ENCODE data around the gene KNL1. TPM values are rescaled to one million over a fixed set of nuclear protein-coding genes. Genes with fewer than 3 reads are reported as not detected.

The KNL1 gene
- polyA plus RNA-seq, 4 donors = 14.6 to 28.5 (median 20.8) TPM

GRCh38 chr15:40582726-40583246, 11.3 kb upstream of the KNL1 start:
- DNase-seq (ENCODE audit: low read depth in 4 of 4, low spot score in 2 of 4) = no peak

- no peak for DNase-seq (ENCODE audit: low read depth in 4 of 4, low spot score in 2 of 4)
Measured at GRCh38 chr15:40584191-40584590, 9.9 kb upstream of the KNL1 start.

- DNase-seq (ENCODE audit: low read depth in 4 of 4, low spot score in 2 of 4) = no peak
Measured at GRCh38 chr15:40590667-40591050, 3.4 kb upstream of the KNL1 start.

- no peak for DNase-seq (ENCODE audit: low read depth in 4 of 4, low spot score in 2 of 4)
Measured at GRCh38 chr15:40591389-40591788, 2.7 kb upstream of the KNL1 start.

GRCh38 chr15:40593165-40593564, 884 bp upstream of the KNL1 start:
- DNase-seq (ENCODE audit: low read depth in 4 of 4, low spot score in 2 of 4) = no peak

GRCh38 chr15:40594429-40594836, 384 bp downstream of the KNL1 start:
- DNase-seq (ENCODE audit: low read depth in 4 of 4, low spot score in 2 of 4) = peak in 2 of 4 donors; percentile 48 to 53

GRCh38 chr15:40595219-40595618, 1.2 kb downstream of the KNL1 start:
- no peak for DNase-seq (ENCODE audit: low read depth in 4 of 4, low spot score in 2 of 4)

- DNase-seq (ENCODE audit: low read depth in 4 of 4, low spot score in 2 of 4) = no peak
Measured at GRCh38 chr15:40595773-40596172, 1.7 kb downstream of the KNL1 start.

- DNase-seq (ENCODE audit: low read depth in 4 of 4, low spot score in 2 of 4) = no peak
Measured at GRCh38 chr15:40597024-40597423, 3.0 kb downstream of the KNL1 start.

GRCh38 chr15:40598126-40598525, 4.1 kb downstream of the KNL1 start:
- DNase-seq (ENCODE audit: low read depth in 4 of 4, low spot score in 2 of 4) = no peak

GRCh38 chr15:40598672-40599071, 4.6 kb downstream of the KNL1 start:
- no peak for DNase-seq (ENCODE audit: low read depth in 4 of 4, low spot score in 2 of 4)

- no peak for DNase-seq (ENCODE audit: low read depth in 4 of 4, low spot score in 2 of 4)
Measured at GRCh38 chr15:40600956-40601355, 6.9 kb downstream of the KNL1 start.

GRCh38 chr15:40603935-40604334, 9.9 kb downstream of the KNL1 start:
- DNase-seq (ENCODE audit: low read depth in 4 of 4, low spot score in 2 of 4) = no peak

- DNase-seq (ENCODE audit: low read depth in 4 of 4, low spot score in 2 of 4) = no peak
Measured at GRCh38 chr15:40613080-40613479, 19.0 kb downstream of the KNL1 start.

- DNase-seq (ENCODE audit: low read depth in 4 of 4, low spot score in 2 of 4) = no peak
Measured at GRCh38 chr15:40618023-40618422, 24.0 kb downstream of the KNL1 start.

GRCh38 chr15:40618906-40619305, 24.9 kb downstream of the KNL1 start:
- no peak for DNase-seq (ENCODE audit: low read depth in 4 of 4, low spot score in 2 of 4)

GRCh38 chr15:40623361-40623760, 29.3 kb downstream of the KNL1 start:
- DNase-seq (ENCODE audit: low read depth in 4 of 4, low spot score in 2 of 4) = no peak

GRCh38 chr15:40630313-40630712, 36.3 kb downstream of the KNL1 start:
- DNase-seq (ENCODE audit: low read depth in 4 of 4, low spot score in 2 of 4) = no peak

- DNase-seq (ENCODE audit: low read depth in 4 of 4, low spot score in 2 of 4) = no peak
Measured at GRCh38 chr15:40633178-40633577, 39.1 kb downstream of the KNL1 start.

GRCh38 chr15:40637221-40637745, 43.2 kb downstream of the KNL1 start:
- no peak for DNase-seq (ENCODE audit: low read depth in 4 of 4, low spot score in 2 of 4)

GRCh38 chr15:40639677-40640076, 45.6 kb downstream of the KNL1 start:
- DNase-seq (ENCODE audit: low read depth in 4 of 4, low spot score in 2 of 4) = no peak

- DNase-seq (ENCODE audit: low read depth in 4 of 4, low spot score in 2 of 4) = no peak
Measured at GRCh38 chr15:40647523-40647922, 53.5 kb downstream of the KNL1 start.

GRCh38 chr15:40650479-40650878, 56.4 kb downstream of the KNL1 start:
- DNase-seq (ENCODE audit: low read depth in 4 of 4, low spot score in 2 of 4) = no peak
